Karpas-422 (cell line): Measurements from ENCODE around the gene AGAP2. TPM values are rescaled to one million over a fixed set of nuclear protein-coding genes. Genes with fewer than 3 reads are reported as not detected.

Experiments used
- DNase-seq: peaks from one replicate; pipeline ENCODE4 v3.0.0-alpha.2; 2015
- H2AFZ ChIP-seq: fragments of 200-600 bp; sonication (generic); 2 replicates; pipeline ENCODE4 v1.6.1; 2014; ENCODE audit warnings: antibody characterized with exemption, low read length, mixed read lengths
- H3K27ac ChIP-seq: fragments of 200-600 bp; sonication (generic); 2 replicates; pipeline ENCODE4 v1.5.1; 2014; ENCODE audit warnings: mild to moderate bottlenecking, low read length, moderate library complexity
- H3K27me3 ChIP-seq: fragments of 200-600 bp; sonication (generic); 2 replicates; pipeline ENCODE4 v1.6.1; 2014; ENCODE audit warnings: low read length, mixed read lengths
- H3K36me3 ChIP-seq: fragments of 200-600 bp; sonication (generic); 2 replicates; pipeline ENCODE4 v1.6.1; 2014; ENCODE audit warnings: low read length, mixed read lengths; ENCODE audit not compliant: insufficient read depth
- H3K4me1 ChIP-seq: fragments of 200-600 bp; sonication (generic); 2 replicates; pipeline ENCODE4 v1.6.1; 2014; ENCODE audit warnings: mild to moderate bottlenecking, low read length, mixed read lengths
- H3K4me2 ChIP-seq: fragments of 200-600 bp; sonication (generic); 2 replicates; pipeline ENCODE4 v1.6.1; 2014; ENCODE audit warnings: low read length, low read depth, mild to moderate bottlenecking; ENCODE audit not compliant: poor library complexity, severe bottlenecking
- H3K4me3 ChIP-seq: fragments of 200-600 bp; sonication (generic); 2 replicates; pipeline ENCODE4 v1.5.1; 2014; ENCODE audit warnings: mild to moderate bottlenecking, antibody characterized with exemption, low read length, mixed read lengths
- H3K79me2 ChIP-seq: fragments of 200-600 bp; sonication (generic); 2 replicates; pipeline ENCODE4 v1.6.1; 2014; ENCODE audit warnings: mild to moderate bottlenecking, low read length, mixed read lengths
- H3K9ac ChIP-seq: fragments of 200-600 bp; sonication (generic); 2 replicates; pipeline ENCODE4 v1.6.0; 2014; ENCODE audit warnings: low read length
- H3K9me2 ChIP-seq: fragments of 200-600 bp; sonication (generic), shearing (Covaris generic); replicated peaks from 2 replicates; pipeline ENCODE4 v1.6.0; 2014; ENCODE audit warnings: mild to moderate bottlenecking, low read length, moderate library complexity; ENCODE audit not compliant: insufficient read depth
- H3K9me3 ChIP-seq: fragments of 300-700, 200-600 bp; sonication (generic); 2 replicates; pipeline ENCODE4 v1.6.1; 2014; ENCODE audit warnings: low read length, mixed read lengths
- H4K20me1 ChIP-seq: fragments of 200-600 bp; sonication (generic); 2 replicates; pipeline ENCODE4 v1.6.1; 2014; ENCODE audit warnings: mild to moderate bottlenecking, antibody characterized with exemption, low read length, low read depth; ENCODE audit not compliant: insufficient read depth
- total RNA-seq: library from RNA; depleted of rRNA; stranded (reverse); fragments of >200 nt; shearing (Covaris generic); gene quantifications from 2 replicates; pipeline ENCODE4 v1.2.3, GENCODE V29; 2014; ENCODE audit warnings: low replicate concordance

The AGAP2 gene
- total RNA-seq, 1 experiment from 2014 or later = 6.7 TPM

- Histone ChIP-seq H2AFZ (no peak overlapping the region), H3K27me3 (no peaks in the 10 kb centered on the region), H3K9me2 (no peaks in the 10 kb centered on the region), H3K36me3 (peaks cover 51% of the 10 kb centered on the region), H3K27ac (no peak overlapping the region), H3K4me1 (peaks cover 2% of the 10 kb centered on the region), H3K79me2 (peaks cover 17% of the 10 kb centered on the region), H4K20me1 (no peaks in the 10 kb centered on the region), H3K9ac (no peak overlapping the region), H3K4me3 (no peak overlapping the region), H3K4me2 (no peak overlapping the region), H3K9me3 (peaks cover 8% of the 10 kb centered on the region)
- no peak for DNase-seq
Measured at GRCh38 chr12:57700317-57700716, 38.2 kb downstream of the AGAP2 start.

- H3K27me3 ChIP-seq = no peaks in the 10 kb centered on the region
- H3K4me3 ChIP-seq = no peak overlapping the region
- H3K4me1 ChIP-seq = peaks cover 11% of the 10 kb centered on the region
- H3K27ac ChIP-seq = no peak overlapping the region
- H3K4me2 ChIP-seq = no peak overlapping the region
- H4K20me1 ChIP-seq = no peaks in the 10 kb centered on the region
- peaks cover 34% of the 10 kb centered on the region for H3K36me3 ChIP-seq
- DNase-seq = no peak
- H3K79me2 ChIP-seq = peaks cover 27% of the 10 kb centered on the region
- H3K9me2 ChIP-seq = no peaks in the 10 kb centered on the region
- no peak overlapping the region for H3K9ac ChIP-seq
- H3K9me3 ChIP-seq = peaks cover 4% of the 10 kb centered on the region; the same call in 1 of the 2 replicates
- no peak overlapping the region for H2AFZ ChIP-seq
Measured at GRCh38 chr12:57698414-57698813, 40.1 kb downstream of the AGAP2 start.

- no peak overlapping the region for H3K4me2 ChIP-seq
- no peaks in the 10 kb centered on the region for H3K9me2 ChIP-seq
- H3K9ac ChIP-seq = no peak overlapping the region
- no peak overlapping the region for H3K4me3 ChIP-seq
- peaks cover 14% of the 10 kb centered on the region for H3K4me1 ChIP-seq
- H2AFZ ChIP-seq = no peak overlapping the region
- peaks cover 24% of the 10 kb centered on the region for H3K79me2 ChIP-seq
- no peak for DNase-seq
- H3K9me3 ChIP-seq = no peaks in the 10 kb centered on the region
- H3K27me3 ChIP-seq = no peaks in the 10 kb centered on the region
- H3K36me3 ChIP-seq = peaks cover 21% of the 10 kb centered on the region; the same call in 1 of the 2 replicates
- no peak overlapping the region for H3K27ac ChIP-seq
- no peaks in the 10 kb centered on the region for H4K20me1 ChIP-seq
Measured at GRCh38 chr12:57697076-57697475, 41.5 kb downstream of the AGAP2 start.

- Histone ChIP-seq H3K79me2 (peaks cover 24% of the 10 kb centered on the region), H3K27ac (no peak overlapping the region), H3K9ac (no peak overlapping the region), H3K27me3 (no peaks in the 10 kb centered on the region), H3K9me2 (no peaks in the 10 kb centered on the region), H3K9me3 (no peaks in the 10 kb centered on the region), H2AFZ (no peak overlapping the region), H3K4me3 (no peak overlapping the region), H4K20me1 (no peaks in the 10 kb centered on the region), H3K4me2 (no peak overlapping the region), H3K4me1 (peaks cover 14% of the 10 kb centered on the region), H3K36me3 (peaks cover 20% of the 10 kb centered on the region; the same call in 1 of the 2 replicates)
- no peak for DNase-seq
Measured at GRCh38 chr12:57695770-57696432, 42.6 kb downstream of the AGAP2 start.

- Histone ChIP-seq H3K4me3 (peak overlapping the region; percentile 95), H3K9me2 (no peaks in the 10 kb centered on the region), H3K36me3 (peaks cover 20% of the 10 kb centered on the region; the same call in 1 of the 2 replicates), H3K4me2 (peak overlapping the region; percentile 91), H4K20me1 (no peaks in the 10 kb centered on the region), H2AFZ (peak overlapping the region; percentile 94; the same call in 1 of the 2 replicates), H3K27ac (peak overlapping the region; percentile 35; the same call in 1 of the 2 replicates), H3K9ac (peak overlapping the region; percentile 87), H3K79me2 (peaks cover 24% of the 10 kb centered on the region), H3K4me1 (peaks cover 14% of the 10 kb centered on the region), H3K9me3 (no peaks in the 10 kb centered on the region), H3K27me3 (no peaks in the 10 kb centered on the region)
- no peak for DNase-seq
Measured at GRCh38 chr12:57694459-57695019, 44.0 kb downstream of the AGAP2 start.

- peak within 1 kb of the TSS; percentile 95 for H3K4me3 ChIP-seq
Measured at GRCh38 chr12:57693659-57694458, 44.7 kb downstream of the AGAP2 start, which contains the start of gene OS9. TSS of gene OS9 (plus strand) at chr12:57694132. CDS start at chr12:57694162, 30 bp downstream.

GRCh38 chr12:57693317-57693658 is 45.3 kb downstream of the AGAP2 start:
- H3K27ac ChIP-seq = no peak overlapping the region

More at GRCh38 chr12:57693659-57694458, 44.7 kb downstream of the AGAP2 start, which contains the start of gene OS9:
- peaks cover 20% of the 10 kb centered on the region; the same call in 1 of the 2 replicates for H3K36me3 ChIP-seq
- H2AFZ ChIP-seq = peak within 1 kb of the TSS; percentile 97
- H3K9ac ChIP-seq = peak within 1 kb of the TSS; percentile 87
- no peaks in the 10 kb centered on the region for H3K9me3 ChIP-seq
- peak within 1 kb of the TSS; percentile 91 for H3K4me2 ChIP-seq
- no peaks in the 10 kb centered on the region for H3K27me3 ChIP-seq
- DNase-seq = peak; percentile 99
- no peaks in the 10 kb centered on the region for H4K20me1 ChIP-seq
- peaks cover 24% of the 10 kb centered on the region for H3K79me2 ChIP-seq
- H3K27ac ChIP-seq = peak within 1 kb of the TSS; percentile 35; the same call in 1 of the 2 replicates
- no peaks in the 10 kb centered on the region for H3K9me2 ChIP-seq
- peaks cover 14% of the 10 kb centered on the region for H3K4me1 ChIP-seq

GRCh38 chr12:57692500-57692899 is 46.0 kb downstream of the AGAP2 start:
- no peaks in the 10 kb centered on the region for H4K20me1 ChIP-seq
- no peak for DNase-seq
- H3K9me2 ChIP-seq = no peaks in the 10 kb centered on the region
- H3K4me1 ChIP-seq = peaks cover 19% of the 10 kb centered on the region
- H3K27ac ChIP-seq = no peak overlapping the region
- H3K79me2 ChIP-seq = peaks cover 24% of the 10 kb centered on the region
- H3K36me3 ChIP-seq = peaks cover 15% of the 10 kb centered on the region; the same call in 1 of the 2 replicates
- no peak overlapping the region for H3K4me3 ChIP-seq
- H3K27me3 ChIP-seq = no peaks in the 10 kb centered on the region
- H3K9me3 ChIP-seq = no peaks in the 10 kb centered on the region
- H2AFZ ChIP-seq = no peak overlapping the region
- H3K9ac ChIP-seq = no peak overlapping the region
- H3K4me2 ChIP-seq = no peak overlapping the region

More at GRCh38 chr12:57693317-57693658, 45.3 kb downstream of the AGAP2 start:
- Histone ChIP-seq H3K9me2 (no peaks in the 10 kb centered on the region), H2AFZ (peak overlapping the region; percentile 97), H4K20me1 (no peaks in the 10 kb centered on the region), H3K9ac (no peak overlapping the region), H3K79me2 (peaks cover 24% of the 10 kb centered on the region), H3K9me3 (no peaks in the 10 kb centered on the region), H3K27me3 (no peaks in the 10 kb centered on the region), H3K4me3 (no peak overlapping the region; the same call in 1 of the 2 replicates), H3K4me2 (peak overlapping the region; percentile 54), H3K4me1 (peaks cover 17% of the 10 kb centered on the region), H3K36me3 (peaks cover 20% of the 10 kb centered on the region; the same call in 1 of the 2 replicates)
- no peak for DNase-seq
